GM12878 (cell line): ENCODE results near the gene LIMCH1.

Source experiments
- ASH2L ChIP-seq: fragments of 300-600, 200-600 bp; sonication (generic); IDR thresholded peaks from 2 replicates; pipeline ENCODE4 v1.6.1; 2017; ENCODE audit warnings: low read depth, mild to moderate bottlenecking, borderline replicate concordance
- BHLHE40 ChIP-seq, 2 experiments: fragments of 450-650 bp in 1 of 2; IDR thresholded peaks; 2 replicates each; pipeline ENCODE4 v1.6.1; 2011 to 2017; ENCODE audit warnings: low read depth in 2 of 2, borderline replicate concordance in 1 of 2, improper control_type of control experiment in 1 of 2, low read length in 1 of 2, mild to moderate bottlenecking in 1 of 2
- CREB1 ChIP-seq: IDR thresholded peaks from 2 replicates; pipeline ENCODE4 v1.6.1; 2012; ENCODE audit warnings: low read depth, mild to moderate bottlenecking, inconsistent platforms
- CTCF ChIP-seq, 3 experiments: IDR thresholded peaks in 2 of 3; conservative IDR thresholded peaks in 1 of 3; 2 replicates each; pipeline ENCODE4 v1.5.1; 2011; ENCODE audit warnings: low read depth in 3 of 3, low read length in 3 of 3, mild to moderate bottlenecking in 3 of 3, control low read depth in 2 of 3, moderate library complexity in 2 of 3, inconsistent platforms in 1 of 3, mixed read lengths in 1 of 3; ENCODE audit not compliant: control insufficient read depth in 2 of 3, insufficient read depth in 1 of 3; ENCODE audit errors: extremely low read depth in 1 of 3
- EZH2 ChIP-seq: IDR thresholded peaks from 2 replicates; pipeline ENCODE4 v1.6.1; 2012; ENCODE audit warnings: low read depth, mild to moderate bottlenecking, control low read depth, inconsistent platforms, low read length, borderline replicate concordance; ENCODE audit not compliant: control insufficient read depth
- FOXM1 ChIP-seq: IDR thresholded peaks from 2 replicates; pipeline ENCODE4 v1.6.1; 2012; ENCODE audit warnings: low read depth, mild to moderate bottlenecking, inconsistent platforms, low read length, moderate library complexity
- HSF1 ChIP-seq: fragments of 150-350 bp; IDR thresholded peaks from 2 replicates; pipeline ENCODE4 v1.6.1; 2014; ENCODE audit warnings: mild to moderate bottlenecking, low read depth, low read length
- POLR2AphosphoS5 ChIP-seq: IDR thresholded peaks from 2 replicates; pipeline ENCODE4 v1.6.1; 2011; ENCODE audit warnings: mild to moderate bottlenecking, low read length, inconsistent platforms
- SIX5 ChIP-seq: IDR thresholded peaks from 2 replicates; pipeline ENCODE4 v1.6.1; 2011; ENCODE audit warnings: mild to moderate bottlenecking, low read depth, low read length, moderate library complexity; ENCODE audit not compliant: severe bottlenecking
- SP1 ChIP-seq: IDR thresholded peaks from one replicate; pipeline ENCODE4 v1.6.1; 2011; ENCODE audit warnings: low read depth, low read length

GRCh38 chr4:41722181-41722580, 184.2 kb downstream of the LIMCH1 start:
- TF ChIP-seq POLR2AphosphoS5 = no peak
- TF ChIP-seq BHLHE40 (IDR thresholded peaks at IDR 0.05; ENCODE audit: borderline replicate concordance in 1 of 2, low read depth in 2 of 2, low read length in 1 of 2) = no peak
- no peak for TF ChIP-seq EZH2
- TF ChIP-seq CTCF (IDR thresholded peaks at IDR 0.05 in 2 of 3, conservative IDR thresholded peaks at IDR 0.05 in 1 of 3; ENCODE audit: control insufficient read depth in 2 of 3, extremely low read depth in 1 of 3, insufficient read depth in 1 of 3, low read depth in 3 of 3, low read length in 3 of 3) = no peak
- TF ChIP-seq ASH2L = no peak
- no peak for TF ChIP-seq HSF1
- no peak for TF ChIP-seq SIX5
- TF ChIP-seq FOXM1 = no peak
- no peak for TF ChIP-seq SP1
- no peak for TF ChIP-seq CREB1
